Endodermal cell (in vitro differentiated cells): ENCODE data around the gene TOM1L2. TPM values are rescaled to one million over a fixed set of nuclear protein-coding genes. Genes with fewer than 3 reads are reported as not detected.

ENCODE experiments used
- DNase-seq: peaks from one replicate; pipeline ENCODE4 v3.0.0-alpha.2; 2017
- H3K27ac ChIP-seq: 2 replicates; pipeline ENCODE4 v1.5.1; 2013; ENCODE audit warnings: mild to moderate bottlenecking, low read depth, low read length, moderate library complexity
- H3K27me3 ChIP-seq: 2 replicates; pipeline ENCODE4 v1.6.1; 2013; ENCODE audit warnings: mild to moderate bottlenecking, low read length, moderate library complexity; ENCODE audit not compliant: insufficient read depth, control insufficient read depth, poor library complexity, severe bottlenecking
- H3K36me3 ChIP-seq: 2 replicates; pipeline ENCODE4 v1.7.0; 2013; ENCODE audit warnings: mild to moderate bottlenecking, low read length, moderate library complexity; ENCODE audit not compliant: control insufficient read depth, insufficient read depth
- H3K4me1 ChIP-seq: one replicate; pipeline ENCODE4 v1.7.0; 2013; ENCODE audit warnings: low read length; ENCODE audit not compliant: control insufficient read depth, insufficient read depth
- H3K4me3 ChIP-seq: 2 replicates; pipeline ENCODE4 v1.5.1; 2013; ENCODE audit warnings: mild to moderate bottlenecking, low read length, moderate library complexity
- H3K9ac ChIP-seq: 2 replicates; pipeline ENCODE4 v1.6.1; 2013; ENCODE audit warnings: mild to moderate bottlenecking, low read length, moderate library complexity; ENCODE audit not compliant: poor library complexity, severe bottlenecking; ENCODE audit errors: extremely low read depth
- H3K9me3 ChIP-seq: 2 replicates; pipeline ENCODE4 v1.6.1; 2013; ENCODE audit warnings: mild to moderate bottlenecking, low read length, moderate library complexity; ENCODE audit not compliant: control insufficient read depth
- H3K27ac Mint-ChIP-seq: 2 replicates; pipeline ENCODE4 v1.8.0; 2020; ENCODE audit warnings: mixed read lengths
- H3K27me3 Mint-ChIP-seq: 2 replicates; pipeline ENCODE4 v1.8.0; 2021; ENCODE audit warnings: mild to moderate bottlenecking, mixed read lengths; ENCODE audit not compliant: insufficient read depth
- H3K36me3 Mint-ChIP-seq: 2 replicates; pipeline ENCODE4 v1.8.0; 2020; ENCODE audit warnings: low read depth, mixed read lengths
- H3K4me1 Mint-ChIP-seq: 2 replicates; pipeline ENCODE4 v1.8.0; 2020; ENCODE audit warnings: mixed read lengths
- H3K4me3 Mint-ChIP-seq: 2 replicates; pipeline ENCODE4 v1.8.0; 2020; ENCODE audit warnings: mild to moderate bottlenecking, moderate library complexity, mixed read lengths
- H3K9me3 Mint-ChIP-seq: 2 replicates; pipeline ENCODE4 v1.8.0; 2020; ENCODE audit warnings: mild to moderate bottlenecking, mixed read lengths
- WGBS, 2 experiments: methylation state at CpG; one replicate each; pipeline versions ENCODE4 v1.1.5 to v1.1.7; 2013; ENCODE audit warnings: missing lambda C conversion rate in 2 of 2, mixed read lengths in 1 of 2; ENCODE audit not compliant: insufficient coverage in 1 of 2, insufficient read length in 1 of 2; 5-methylcytosine and 5-hydroxymethylcytosine counted together
- total RNA-seq, 2 donors: library from RNA; stranded (reverse); fragmentation: NEBNext Ultra II Directional in 1 of 2; extraction: Animal tissue kit (Norgen Biotek cat#: 25700) in 1 of 2; gene quantifications; 2 replicates in 1 of 2; 3 replicates in 1 of 2; pipeline ENCODE4 v1.2.1, GENCODE V29; 2021
- TF ChIP-seq, protein P1 (sequence below): fragments of 200-600 bp; sonication (generic); conservative IDR thresholded peaks from 2 replicates; pipeline ENCODE4 v1.5.0; 2021; ENCODE audit warnings: antibody characterized with exemption, mild to moderate bottlenecking

Gene TOM1L2
- total RNA-seq, 2 donors from 2014 or later, result 10.2 to 11.5 TPM

DNA sequence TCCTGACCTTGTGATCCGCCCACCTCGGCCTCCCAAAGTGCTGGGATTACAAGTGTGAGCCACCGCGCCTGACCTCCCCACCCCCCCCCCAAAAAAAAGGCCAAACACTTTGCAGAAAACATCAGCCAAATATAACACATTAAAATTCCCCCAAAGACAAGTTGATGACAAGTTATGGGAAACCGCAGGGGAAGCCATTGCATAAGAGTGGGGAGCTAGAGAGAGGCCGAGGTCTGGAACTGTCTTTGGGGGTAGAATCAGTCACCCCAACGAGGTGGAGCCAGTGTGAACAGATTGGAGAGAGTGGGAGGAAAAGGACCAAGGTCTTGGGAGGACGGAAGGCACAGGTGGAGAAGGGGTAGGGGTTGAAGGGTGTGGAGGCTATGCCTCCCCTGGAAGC, 3.2 kb upstream of the TOM1L2 start:
- Mint-ChIP-seq H3K27ac (no peak overlapping the region), H3K4me1 (peaks cover 10% of the 10 kb centered on the region), H3K27me3 (no peaks in the 10 kb centered on the region), H3K4me3 (no peak overlapping the region), H3K9me3 (no peaks in the 10 kb centered on the region), H3K36me3 (no peaks in the 10 kb centered on the region)
- WGBS, 2 experiments, result 83 to 85% methylated on average over 4 to 7 of the region's 8 CpGs
- no peaks in the 10 kb centered on the region for H3K27me3 ChIP-seq
- H3K9ac ChIP-seq, result no peak overlapping the region
- no peaks in the 10 kb centered on the region for H3K36me3 ChIP-seq
- no peaks in the 10 kb centered on the region for H3K4me1 ChIP-seq
- TF ChIP-seq, protein P1, sequence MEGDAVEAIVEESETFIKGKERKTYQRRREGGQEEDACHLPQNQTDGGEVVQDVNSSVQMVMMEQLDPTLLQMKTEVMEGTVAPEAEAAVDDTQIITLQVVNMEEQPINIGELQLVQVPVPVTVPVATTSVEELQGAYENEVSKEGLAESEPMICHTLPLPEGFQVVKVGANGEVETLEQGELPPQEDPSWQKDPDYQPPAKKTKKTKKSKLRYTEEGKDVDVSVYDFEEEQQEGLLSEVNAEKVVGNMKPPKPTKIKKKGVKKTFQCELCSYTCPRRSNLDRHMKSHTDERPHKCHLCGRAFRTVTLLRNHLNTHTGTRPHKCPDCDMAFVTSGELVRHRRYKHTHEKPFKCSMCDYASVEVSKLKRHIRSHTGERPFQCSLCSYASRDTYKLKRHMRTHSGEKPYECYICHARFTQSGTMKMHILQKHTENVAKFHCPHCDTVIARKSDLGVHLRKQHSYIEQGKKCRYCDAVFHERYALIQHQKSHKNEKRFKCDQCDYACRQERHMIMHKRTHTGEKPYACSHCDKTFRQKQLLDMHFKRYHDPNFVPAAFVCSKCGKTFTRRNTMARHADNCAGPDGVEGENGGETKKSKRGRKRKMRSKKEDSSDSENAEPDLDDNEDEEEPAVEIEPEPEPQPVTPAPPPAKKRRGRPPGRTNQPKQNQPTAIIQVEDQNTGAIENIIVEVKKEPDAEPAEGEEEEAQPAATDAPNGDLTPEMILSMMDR, result no peak
- H3K9me3 ChIP-seq, result no peaks in the 10 kb centered on the region
- H3K27ac ChIP-seq, result no peak overlapping the region
- no peak overlapping the region for H3K4me3 ChIP-seq
- no peak for DNase-seq

DNA sequence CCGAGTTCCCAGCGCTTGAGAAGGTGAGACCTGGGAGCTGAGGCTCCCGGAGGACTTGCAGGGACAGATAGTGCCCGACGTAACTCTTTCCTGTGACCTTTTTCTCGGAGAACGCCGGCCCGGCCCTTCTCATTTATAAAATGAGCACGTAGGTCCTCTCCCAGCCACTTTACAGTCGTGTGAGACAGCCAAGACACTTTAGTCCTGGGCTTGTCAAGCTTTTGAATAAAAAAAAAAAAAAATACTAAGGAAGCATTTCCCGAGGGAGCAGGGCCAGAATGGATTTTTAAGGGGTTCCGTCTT, 703 bp upstream of the TOM1L2 start:
- Mint-ChIP-seq H3K36me3 (no peaks in the 10 kb centered on the region), H3K9me3 (no peaks in the 10 kb centered on the region), H3K4me1 (peaks cover 12% of the 10 kb centered on the region), H3K4me3 (peak overlapping the region; percentile 80), H3K27me3 (no peaks in the 10 kb centered on the region), H3K27ac (peak overlapping the region; percentile 87)
- no peak for DNase-seq
- 8 to 9% methylated on average over 13 of the region's 13 CpGs for WGBS, 2 experiments
- TF ChIP-seq, protein P1, result no peak
- peak overlapping the region; percentile 78 for H3K9ac ChIP-seq
- no peaks in the 10 kb centered on the region for H3K4me1 ChIP-seq
- no peaks in the 10 kb centered on the region for H3K27me3 ChIP-seq
- H3K9me3 ChIP-seq, result no peaks in the 10 kb centered on the region
- peak overlapping the region; percentile 68 for H3K27ac ChIP-seq
- no peaks in the 10 kb centered on the region for H3K36me3 ChIP-seq
- peak overlapping the region; percentile 91 for H3K4me3 ChIP-seq

DNA sequence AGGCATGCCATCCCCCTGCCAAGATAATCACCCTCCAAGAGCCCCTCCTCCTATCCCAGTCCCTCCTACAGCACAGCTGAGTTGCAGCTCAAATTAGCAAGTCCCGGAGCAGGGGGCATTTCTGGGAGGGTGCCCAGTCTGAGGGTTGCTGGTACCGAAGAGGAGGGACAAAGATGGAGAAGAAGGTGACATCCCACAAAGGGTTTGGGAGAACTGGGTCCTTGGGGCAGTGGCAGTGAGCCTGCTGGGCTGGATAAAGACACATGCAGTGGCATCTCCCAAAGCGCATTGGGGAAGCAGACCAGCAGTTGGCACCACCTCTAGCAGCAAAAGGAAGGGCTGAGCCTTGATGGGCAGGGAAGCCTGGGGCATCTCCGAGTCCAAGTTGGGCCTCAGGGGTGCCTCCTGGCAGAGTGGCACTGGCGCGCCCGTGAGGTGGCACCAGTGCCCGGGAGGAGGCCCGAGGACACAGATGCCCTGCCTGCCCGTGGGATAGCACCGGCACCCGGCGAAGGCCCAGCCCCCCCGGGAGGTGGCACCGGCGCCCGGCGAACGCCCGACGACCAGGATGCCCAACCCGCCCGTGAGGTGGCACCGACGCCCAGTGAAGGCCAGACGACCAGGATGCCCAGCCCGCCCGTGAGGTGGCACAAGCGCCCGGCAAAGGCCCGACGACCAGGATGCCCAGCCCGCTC, 622 bp downstream of the TOM1L2 start:
- Histone ChIP-seq H3K36me3 (no peaks in the 10 kb centered on the region), H3K9me3 (no peaks in the 10 kb centered on the region), H3K4me1 (no peaks in the 10 kb centered on the region), H3K4me3 (peak overlapping the region; percentile 78), H3K27me3 (no peaks in the 10 kb centered on the region), H3K27ac (no peak overlapping the region), H3K9ac (peak overlapping the region; percentile 20)
- 19 to 29% methylated on average over 10 to 33 of the region's 33 CpGs for WGBS, 2 experiments
- TF ChIP-seq, protein P1, result no peak
- H3K27me3 Mint-ChIP-seq, result no peaks in the 10 kb centered on the region
- peak overlapping the region; percentile 80 for H3K4me3 Mint-ChIP-seq
- H3K27ac Mint-ChIP-seq, result no peak overlapping the region
- H3K4me1 Mint-ChIP-seq, result peaks cover 15% of the 10 kb centered on the region
- DNase-seq, result no peak
- no peaks in the 10 kb centered on the region for H3K36me3 Mint-ChIP-seq
- no peaks in the 10 kb centered on the region for H3K9me3 Mint-ChIP-seq
